LNCAP (cell line): ENCODE data around the gene RIMS4.

Experiments
- TF ChIP-seq, protein P1 (sequence below): fragments of 450-650 bp; IDR thresholded peaks from 2 replicates; pipeline ENCODE4 v1.5.1; 2017; ENCODE audit warnings: mild to moderate bottlenecking

Gene RIMS4

GRCh38 chr20:44836601-44837120, 26.3 kb upstream of the RIMS4 start:
- TF ChIP-seq, protein P1, sequence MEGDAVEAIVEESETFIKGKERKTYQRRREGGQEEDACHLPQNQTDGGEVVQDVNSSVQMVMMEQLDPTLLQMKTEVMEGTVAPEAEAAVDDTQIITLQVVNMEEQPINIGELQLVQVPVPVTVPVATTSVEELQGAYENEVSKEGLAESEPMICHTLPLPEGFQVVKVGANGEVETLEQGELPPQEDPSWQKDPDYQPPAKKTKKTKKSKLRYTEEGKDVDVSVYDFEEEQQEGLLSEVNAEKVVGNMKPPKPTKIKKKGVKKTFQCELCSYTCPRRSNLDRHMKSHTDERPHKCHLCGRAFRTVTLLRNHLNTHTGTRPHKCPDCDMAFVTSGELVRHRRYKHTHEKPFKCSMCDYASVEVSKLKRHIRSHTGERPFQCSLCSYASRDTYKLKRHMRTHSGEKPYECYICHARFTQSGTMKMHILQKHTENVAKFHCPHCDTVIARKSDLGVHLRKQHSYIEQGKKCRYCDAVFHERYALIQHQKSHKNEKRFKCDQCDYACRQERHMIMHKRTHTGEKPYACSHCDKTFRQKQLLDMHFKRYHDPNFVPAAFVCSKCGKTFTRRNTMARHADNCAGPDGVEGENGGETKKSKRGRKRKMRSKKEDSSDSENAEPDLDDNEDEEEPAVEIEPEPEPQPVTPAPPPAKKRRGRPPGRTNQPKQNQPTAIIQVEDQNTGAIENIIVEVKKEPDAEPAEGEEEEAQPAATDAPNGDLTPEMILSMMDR: no peak

- TF ChIP-seq, protein P1: no peak
Measured at GRCh38 chr20:44835661-44836221, 25.4 kb upstream of the RIMS4 start.

DNA sequence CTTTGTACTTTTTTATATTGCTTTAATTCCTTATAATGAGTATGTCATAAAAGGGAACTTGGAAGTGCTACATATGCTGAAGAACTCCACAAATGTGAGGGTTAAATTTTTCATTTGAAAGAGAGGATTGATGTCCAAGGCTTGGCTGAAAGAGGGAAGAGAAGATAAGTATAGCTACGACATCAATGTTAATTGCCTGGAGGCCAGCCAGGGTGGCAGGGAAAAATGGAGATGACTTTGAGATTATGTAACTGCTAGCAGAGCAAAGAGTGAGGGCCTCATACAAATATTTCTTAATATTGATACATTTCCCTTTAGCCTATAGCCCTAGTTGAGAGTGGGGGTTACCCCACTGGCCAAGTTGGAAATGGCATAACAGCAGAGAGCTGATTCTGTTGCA, 24.8 kb upstream of the RIMS4 start:
- TF ChIP-seq, protein P1: no peak

- TF ChIP-seq, protein P1: no peak
Measured at GRCh38 chr20:44834693-44835092, 24.3 kb upstream of the RIMS4 start.

DNA sequence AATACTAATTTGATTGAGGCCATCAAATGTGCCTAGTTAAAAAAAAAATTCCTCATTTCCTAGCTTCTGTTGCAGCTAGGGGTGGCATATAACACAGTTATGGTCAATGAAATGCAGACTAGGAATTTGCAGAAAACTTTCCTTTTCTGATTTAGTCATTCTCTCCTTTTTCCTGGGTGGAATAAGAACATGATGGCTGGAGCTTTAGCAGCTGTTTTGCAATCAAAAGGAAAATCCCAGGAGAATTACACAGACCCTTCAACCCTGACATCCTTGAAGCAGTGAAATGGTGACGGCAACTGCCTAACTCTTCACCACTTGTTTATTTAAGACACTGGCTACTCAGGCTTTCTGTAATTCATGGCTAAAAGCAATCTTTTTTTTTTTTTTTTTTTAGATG, 23.1 kb upstream of the RIMS4 start:
- TF ChIP-seq, protein P1: no peak

DNA sequence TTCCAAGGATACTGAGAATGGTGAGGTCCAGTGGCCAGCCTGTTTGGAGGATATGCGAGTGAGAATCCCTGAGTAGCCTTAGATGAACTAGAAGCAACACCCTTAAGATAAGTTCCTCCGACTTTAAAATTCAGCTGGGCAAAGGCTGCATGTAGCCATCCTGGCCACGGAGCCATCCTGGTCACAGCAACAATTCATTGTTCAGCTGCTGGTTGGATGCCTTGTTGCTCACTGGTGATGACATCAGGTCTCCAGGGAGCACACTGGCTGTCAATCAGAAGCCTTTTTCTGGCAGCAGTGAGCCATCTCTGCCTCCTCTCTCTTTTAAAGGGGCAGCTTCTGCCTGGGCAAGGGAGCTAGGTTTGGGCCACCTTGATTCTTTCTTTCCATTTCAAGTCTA, 22.4 kb upstream of the RIMS4 start:
- TF ChIP-seq, protein P1: no peak

DNA sequence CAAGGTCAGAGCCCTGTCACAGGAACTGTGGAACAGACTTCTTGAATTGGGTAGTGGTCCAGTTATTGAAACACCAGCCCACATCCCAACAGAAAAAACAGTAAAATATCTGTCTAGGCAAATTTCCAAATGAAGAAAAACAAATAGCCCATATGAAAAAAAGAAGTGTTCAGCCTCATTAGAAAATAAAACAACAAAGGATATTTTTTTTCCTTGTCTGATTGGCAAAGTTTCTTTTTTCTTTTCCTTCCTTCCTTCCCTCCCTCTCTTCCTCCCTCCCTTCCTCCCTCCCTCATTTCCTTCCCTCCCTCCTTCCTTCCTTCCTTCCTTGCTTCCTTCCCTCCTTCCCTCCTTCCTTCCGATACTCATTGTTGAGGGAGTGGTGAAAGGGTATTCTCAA, 20.6 kb upstream of the RIMS4 start:
- TF ChIP-seq, protein P1: no peak

- TF ChIP-seq, protein P1: no peak
Measured at GRCh38 chr20:44830523-44830922, 20.2 kb upstream of the RIMS4 start.
